GM19035 (cell line): ENCODE data around the gene DUSP22.

Experiments used
- ATAC-seq: cut with Tn5 transposase; IDR thresholded peaks from one replicate; pipeline ENCODE4 v1.9.1; 2021; ENCODE audit not compliant: unreplicated experiment

The DUSP22 gene

DNA sequence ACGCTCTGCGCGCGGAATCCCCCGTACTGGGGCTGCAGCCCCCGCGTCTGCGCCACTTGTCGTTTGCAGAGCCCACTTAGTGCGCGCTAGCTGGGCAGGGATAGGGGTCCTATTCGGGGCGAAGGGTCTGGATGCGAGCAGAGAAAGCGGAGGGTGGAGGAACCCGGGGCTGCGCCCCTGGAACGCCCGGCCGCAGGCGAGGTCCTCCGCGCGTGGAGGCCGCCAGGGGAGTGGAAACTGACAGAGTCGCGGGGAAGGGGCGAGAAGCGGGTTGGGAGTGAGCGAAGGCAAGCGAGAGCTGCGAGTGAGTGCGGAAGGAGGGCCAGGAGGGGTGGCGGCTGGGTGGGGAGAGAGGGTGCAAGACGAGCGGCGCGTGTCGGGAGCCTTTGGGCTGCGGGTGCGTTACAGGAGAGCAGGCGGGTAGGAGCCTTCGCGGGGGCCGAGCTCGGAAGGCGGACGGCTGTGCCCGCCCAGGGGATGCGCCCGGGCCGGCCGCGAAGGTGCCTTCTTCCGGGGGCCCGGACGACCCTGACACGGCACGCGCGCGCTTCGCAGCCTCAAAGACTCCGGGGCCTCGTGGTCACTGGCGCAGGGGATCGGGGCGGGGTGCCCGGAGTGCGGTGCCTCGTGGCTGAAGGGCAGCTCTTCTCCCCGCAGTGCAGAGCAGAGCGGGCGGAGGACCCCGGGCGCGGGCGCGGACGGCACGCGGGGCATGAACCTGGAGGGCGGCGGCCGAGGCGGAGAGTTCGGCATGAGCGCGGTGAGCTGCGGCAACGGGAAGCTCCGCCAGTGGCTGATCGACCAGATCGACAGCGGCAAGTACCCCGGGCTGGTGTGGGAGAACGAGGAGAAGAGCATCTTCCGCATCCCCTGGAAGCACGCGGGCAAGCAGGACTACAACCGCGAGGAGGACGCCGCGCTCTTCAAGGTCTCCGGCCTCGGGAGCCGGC, 100.4 kb downstream of the DUSP22 start:
- ATAC-seq: peak; percentile 1

GRCh38 chr6:393391-394221, 101.3 kb downstream of the DUSP22 start:
- ATAC-seq: no peak

GRCh38 chr6:394641-395289, 102.5 kb downstream of the DUSP22 start:
- no peak for ATAC-seq

DNA sequence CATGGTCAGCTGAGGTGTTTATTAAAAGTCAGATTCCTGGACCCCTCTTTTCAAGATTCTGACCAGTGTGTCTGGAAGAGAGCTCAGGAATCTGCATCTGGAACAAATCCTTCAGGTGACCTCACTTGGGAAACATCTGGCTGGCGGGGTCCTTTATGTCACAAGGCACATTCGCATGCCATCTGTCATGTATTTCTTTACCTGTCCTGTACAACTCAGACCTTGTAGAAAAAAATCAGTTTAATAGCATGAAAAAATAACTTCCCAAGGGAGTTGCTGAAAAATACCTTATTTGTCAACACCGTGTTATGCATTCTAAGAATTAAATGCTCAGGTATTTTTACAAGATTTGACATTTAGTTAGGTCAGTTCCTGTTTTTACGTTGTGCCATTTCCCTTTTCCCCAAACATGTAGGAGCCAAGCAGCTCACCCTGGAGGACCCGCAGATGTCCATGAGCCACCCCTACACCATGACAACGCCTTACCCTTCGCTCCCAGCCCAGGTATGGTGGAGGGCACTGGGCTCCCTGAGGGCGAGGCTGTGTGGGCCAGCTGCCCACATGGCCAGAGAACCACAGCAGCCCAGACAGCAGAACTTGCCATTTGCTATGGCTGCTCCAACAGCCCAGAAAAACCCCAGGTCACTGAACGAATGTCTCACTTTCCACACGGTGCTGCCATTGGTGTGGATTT, 103.3 kb downstream of the DUSP22 start:
- ATAC-seq: no peak

DNA sequence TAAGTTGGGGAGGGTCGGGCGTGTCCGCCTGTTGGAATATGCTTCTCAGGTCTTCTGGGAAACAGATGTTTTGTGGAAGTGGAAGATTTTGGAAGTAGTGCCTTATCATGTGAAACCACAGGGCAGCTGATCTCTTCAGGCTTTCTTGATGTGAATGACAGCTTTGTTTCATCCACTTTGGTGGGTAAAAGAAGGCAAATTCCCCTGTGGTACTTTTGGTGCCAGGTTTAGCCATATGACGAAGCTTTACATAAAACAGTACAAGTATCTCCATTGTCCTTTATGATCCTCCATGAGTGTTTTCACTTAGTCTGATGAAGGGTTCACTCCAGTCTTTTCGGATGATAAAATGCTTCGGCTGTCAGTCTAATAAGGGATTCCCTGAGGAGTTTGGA, 103.8 kb downstream of the DUSP22 start:
- ATAC-seq: no peak

DNA sequence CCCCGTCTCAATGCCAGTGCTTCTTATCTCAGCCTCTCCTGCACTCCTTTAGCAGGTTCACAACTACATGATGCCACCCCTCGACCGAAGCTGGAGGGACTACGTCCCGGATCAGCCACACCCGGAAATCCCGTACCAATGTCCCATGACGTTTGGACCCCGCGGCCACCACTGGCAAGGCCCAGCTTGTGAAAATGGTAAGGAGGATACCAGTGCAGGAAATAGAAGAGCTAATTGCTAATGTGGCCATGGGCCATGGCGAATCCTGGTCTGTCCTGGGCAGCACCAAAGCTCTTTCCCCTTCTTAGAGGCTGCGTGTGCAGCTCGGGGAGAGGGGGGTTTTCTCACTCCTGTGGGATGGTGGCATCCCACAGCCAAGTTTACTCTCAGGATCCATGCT, 104.8 kb downstream of the DUSP22 start:
- no peak for ATAC-seq

DNA sequence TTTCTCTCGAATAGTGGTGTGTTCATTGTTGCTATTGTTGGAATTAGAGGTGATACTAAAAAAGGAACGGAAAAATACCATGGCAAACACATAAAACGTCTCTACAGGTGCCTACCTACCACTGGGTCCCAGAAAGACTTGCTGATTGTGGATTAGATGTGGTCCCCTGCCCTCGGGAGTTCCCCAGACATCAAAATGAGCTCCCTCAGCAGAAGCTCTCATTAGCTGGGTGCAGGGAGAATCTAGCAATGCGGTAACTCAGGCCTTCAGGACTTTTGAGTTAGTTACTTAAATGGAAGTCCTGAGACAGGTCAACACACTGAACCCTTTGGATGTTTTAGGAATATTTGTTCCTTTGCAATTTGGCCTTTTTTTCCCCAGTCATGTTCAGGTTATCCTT, 105.3 kb downstream of the DUSP22 start:
- ATAC-seq: no peak

GRCh38 chr6:398065-398464, 105.8 kb downstream of the DUSP22 start:
- ATAC-seq: no peak

DNA sequence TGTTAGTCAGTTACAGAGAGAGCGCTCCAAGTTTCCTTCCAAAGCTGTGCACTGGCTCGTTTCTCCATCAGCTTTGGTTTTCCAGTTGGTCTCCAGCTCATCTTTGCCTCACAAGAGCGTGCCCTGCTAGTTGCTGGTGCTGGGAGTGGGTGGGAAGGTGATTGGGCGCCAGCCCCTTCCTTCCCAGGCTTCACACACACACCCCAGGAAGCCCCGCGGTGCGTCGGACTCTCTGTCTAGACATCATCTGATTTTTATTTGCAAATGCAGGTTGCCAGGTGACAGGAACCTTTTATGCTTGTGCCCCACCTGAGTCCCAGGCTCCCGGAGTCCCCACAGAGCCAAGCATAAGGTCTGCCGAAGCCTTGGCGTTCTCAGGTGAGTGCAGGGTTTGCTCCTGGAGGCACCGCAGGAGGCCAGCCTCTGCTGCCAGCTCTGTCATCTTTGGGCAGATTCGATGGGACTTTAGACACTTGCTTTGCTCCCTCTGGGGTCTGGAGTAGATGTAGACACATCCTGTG, 106.3 kb downstream of the DUSP22 start:
- no peak for ATAC-seq

DNA sequence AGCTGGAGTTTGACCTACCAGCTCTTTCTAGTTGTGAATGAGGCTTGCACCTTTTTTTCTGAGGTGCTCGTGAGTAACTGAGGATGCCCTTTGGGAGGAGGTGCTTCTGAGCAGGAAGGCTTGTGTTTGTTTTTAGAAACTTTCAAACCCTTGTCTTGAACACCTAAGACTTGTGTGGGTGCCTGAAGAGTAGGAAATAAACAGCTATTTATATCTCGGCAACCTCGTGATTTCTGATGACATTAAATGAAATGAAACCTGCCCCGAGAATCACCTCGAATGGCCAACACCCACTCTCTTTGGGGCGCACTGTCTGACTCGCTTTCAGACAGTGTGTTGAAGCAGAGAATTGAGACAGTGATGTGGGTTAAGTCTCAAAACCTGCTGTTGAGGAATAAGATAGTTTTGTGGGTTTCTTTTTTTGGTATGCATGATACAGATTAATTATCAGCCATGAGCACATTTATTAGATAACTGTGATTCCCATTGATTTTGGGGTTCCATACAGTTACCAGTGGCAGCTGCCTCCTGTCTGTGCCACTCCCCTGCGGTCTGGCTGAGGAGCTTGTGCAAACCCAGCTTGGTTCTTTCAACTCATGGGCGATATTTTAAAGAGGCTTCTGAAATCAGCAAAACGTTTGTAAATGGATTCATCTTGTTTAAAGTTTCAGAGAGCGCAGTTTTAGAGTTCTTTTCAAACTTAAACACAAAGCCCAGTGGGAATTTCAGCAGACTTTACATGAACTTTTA, 107.7 kb downstream of the DUSP22 start:
- ATAC-seq: peak; percentile 57

GRCh38 chr6:400815-401214, 108.5 kb downstream of the DUSP22 start:
- no peak for ATAC-seq
